ENCODE results near the gene FHIT. TPM values are rescaled to one million over a fixed set of nuclear protein-coding genes. Genes with fewer than 3 reads are reported as not detected.
A peak's percentile ranks its signal among the peaks of the same experiment; 100 is the strongest.

Gene FHIT
- total and polyA plus RNA-seq, 4 donors, result 2.6 to 21.3 (median 8.7) TPM

DNA sequence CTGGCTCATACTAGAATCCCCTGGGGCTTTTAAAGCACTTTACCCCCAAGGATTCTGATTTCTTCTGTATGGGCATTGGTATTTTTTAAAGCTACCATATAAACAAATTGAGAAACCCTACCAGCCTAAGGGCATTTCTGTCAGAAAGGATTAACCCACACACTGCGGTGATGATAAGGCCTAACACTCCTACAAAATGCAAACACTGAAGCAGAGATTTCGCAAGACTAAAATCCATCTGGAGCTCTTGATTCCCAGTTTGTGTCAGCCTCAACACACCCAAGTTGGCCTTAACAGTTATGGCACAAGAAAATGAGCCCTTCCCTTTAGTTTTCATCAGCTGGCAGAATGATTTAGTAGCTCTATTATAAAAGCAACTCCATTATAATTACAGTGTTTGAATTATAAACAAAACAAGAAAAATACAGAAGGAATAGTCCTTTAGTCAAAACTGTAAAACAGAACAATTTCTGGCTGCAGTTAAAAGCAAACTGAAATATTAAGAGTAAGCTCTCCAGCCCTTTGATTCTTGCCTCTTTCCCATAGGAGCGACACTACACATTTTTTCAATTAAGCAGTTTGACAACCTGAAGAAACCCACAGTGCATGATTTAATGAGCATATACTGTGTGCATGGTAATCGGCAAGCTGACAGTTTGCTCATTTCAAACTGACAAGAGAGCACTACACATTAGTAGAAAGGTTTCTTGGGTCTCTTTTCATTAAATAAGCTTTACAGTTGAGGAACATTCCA lies 441.2 kb downstream of the FHIT start:
- Histone ChIP-seq H3K9me3 (ENCODE audit: control insufficient read depth in 4 of 4, insufficient read depth in 3 of 4, low read length in 3 of 4) (no peaks in the 10 kb centered on the region), H3K36me3 (ENCODE audit: control insufficient read depth in 4 of 4, insufficient read depth in 4 of 4, low read length in 4 of 4) (no peaks in the 10 kb centered on the region), H3K27ac (ENCODE audit: low read depth in 1 of 2, low read length in 1 of 2) (no peak overlapping the region), H3K9ac (ENCODE audit: insufficient read depth in 1 of 2, low read length in 2 of 2) (no peak overlapping the region), H3K27me3 (ENCODE audit: control insufficient read depth in 3 of 3, insufficient read depth in 3 of 3, low read length in 2 of 3) (no peaks in the 10 kb centered on the region), H3K4me1 (ENCODE audit: control insufficient read depth in 5 of 5, insufficient read depth in 5 of 5, low read length in 5 of 5) (peaks cover 0 to 5% (median 3%) of the 10 kb centered on the region in 5 donors), H3K4me3 (no peak overlapping the region)
- DNase-seq, result peak in 2 of 3 donors; percentile 42 to 62
- TF ChIP-seq, protein P1, sequence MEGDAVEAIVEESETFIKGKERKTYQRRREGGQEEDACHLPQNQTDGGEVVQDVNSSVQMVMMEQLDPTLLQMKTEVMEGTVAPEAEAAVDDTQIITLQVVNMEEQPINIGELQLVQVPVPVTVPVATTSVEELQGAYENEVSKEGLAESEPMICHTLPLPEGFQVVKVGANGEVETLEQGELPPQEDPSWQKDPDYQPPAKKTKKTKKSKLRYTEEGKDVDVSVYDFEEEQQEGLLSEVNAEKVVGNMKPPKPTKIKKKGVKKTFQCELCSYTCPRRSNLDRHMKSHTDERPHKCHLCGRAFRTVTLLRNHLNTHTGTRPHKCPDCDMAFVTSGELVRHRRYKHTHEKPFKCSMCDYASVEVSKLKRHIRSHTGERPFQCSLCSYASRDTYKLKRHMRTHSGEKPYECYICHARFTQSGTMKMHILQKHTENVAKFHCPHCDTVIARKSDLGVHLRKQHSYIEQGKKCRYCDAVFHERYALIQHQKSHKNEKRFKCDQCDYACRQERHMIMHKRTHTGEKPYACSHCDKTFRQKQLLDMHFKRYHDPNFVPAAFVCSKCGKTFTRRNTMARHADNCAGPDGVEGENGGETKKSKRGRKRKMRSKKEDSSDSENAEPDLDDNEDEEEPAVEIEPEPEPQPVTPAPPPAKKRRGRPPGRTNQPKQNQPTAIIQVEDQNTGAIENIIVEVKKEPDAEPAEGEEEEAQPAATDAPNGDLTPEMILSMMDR (IDR thresholded peaks at IDR 0.05; ENCODE audit: control extremely low read depth, extremely low read depth), result no peak
- WGBS, 2 donors, result 70 to 89% methylated on average over 4 of the region's 4 CpGs
- ATAC-seq (ENCODE audit: insufficient read depth, low FRiP score), result no peak

DNA sequence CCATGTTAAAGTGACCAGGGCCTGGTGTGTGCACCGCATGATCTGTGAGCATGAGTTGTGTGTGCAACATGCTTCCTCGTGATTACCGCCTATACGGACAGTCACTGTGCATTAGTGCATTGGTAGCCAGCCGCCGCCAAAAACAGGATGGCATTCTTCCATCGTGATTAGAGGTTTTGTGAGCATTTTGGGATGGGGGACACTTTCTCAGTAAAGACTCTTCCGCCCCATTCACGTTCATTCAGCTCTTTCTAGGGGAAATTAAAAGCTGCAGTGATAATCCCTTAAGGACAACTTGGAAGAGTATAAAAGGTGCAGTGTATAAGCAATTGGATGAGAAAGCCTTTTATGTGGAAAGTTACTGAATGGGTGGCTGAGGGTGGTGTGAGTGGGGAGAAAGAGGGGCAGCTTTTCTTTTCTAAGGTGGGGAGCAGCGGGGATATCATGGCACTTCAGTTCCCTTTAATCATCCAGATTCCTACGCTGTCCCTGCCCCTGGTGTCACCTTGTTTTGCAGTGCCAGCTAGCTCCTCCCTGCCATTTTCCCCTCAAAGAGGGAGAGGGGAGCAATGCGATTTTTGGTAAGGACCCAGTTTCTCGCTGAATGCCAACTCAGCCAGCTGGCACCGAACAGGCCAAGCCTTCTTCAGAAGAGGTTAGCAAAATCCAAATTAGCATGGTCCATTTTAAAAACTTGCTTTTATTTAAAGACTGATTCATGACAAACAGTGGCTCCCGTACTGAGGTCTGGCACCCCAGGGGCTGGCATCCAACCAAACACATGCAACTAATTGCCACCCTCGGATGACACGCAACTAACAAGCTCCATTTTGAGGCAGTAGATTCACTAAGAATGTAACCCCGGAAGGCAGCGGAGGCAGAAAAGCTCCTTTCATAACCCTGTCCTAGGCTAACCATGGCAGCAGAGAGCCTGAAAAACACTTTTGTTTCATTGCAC lies 447.8 kb downstream of the FHIT start:
- no peaks in the 10 kb centered on the region for H3K36me3 ChIP-seq (ENCODE audit: control insufficient read depth in 4 of 4, insufficient read depth in 4 of 4, low read length in 4 of 4)
- H3K9ac ChIP-seq (ENCODE audit: insufficient read depth in 1 of 2, low read length in 2 of 2), result no peak overlapping the region
- no peak overlapping the region for H3K4me3 ChIP-seq
- ATAC-seq (ENCODE audit: insufficient read depth, low FRiP score) (no peak), DNase-seq (no peak)
- no peak overlapping the region for H3K27ac ChIP-seq (ENCODE audit: low read depth in 1 of 2, low read length in 1 of 2)
- no peaks in the 10 kb centered on the region for H3K9me3 ChIP-seq (ENCODE audit: control insufficient read depth in 4 of 4, insufficient read depth in 3 of 4, low read length in 3 of 4)
- TF ChIP-seq, protein P1 (IDR thresholded peaks at IDR 0.05; ENCODE audit: control extremely low read depth, extremely low read depth), result no peak
- H3K4me1 ChIP-seq (ENCODE audit: control insufficient read depth in 5 of 5, insufficient read depth in 5 of 5, low read length in 5 of 5), result peaks cover 0 to 1% (median 0%) of the 10 kb centered on the region in 5 donors
- WGBS, 2 donors, result 94 to 95% methylated on average over 19 of the region's 19 CpGs
- H3K27me3 ChIP-seq (ENCODE audit: control insufficient read depth in 3 of 3, insufficient read depth in 3 of 3, low read length in 2 of 3), result no peaks in the 10 kb centered on the region

DNA sequence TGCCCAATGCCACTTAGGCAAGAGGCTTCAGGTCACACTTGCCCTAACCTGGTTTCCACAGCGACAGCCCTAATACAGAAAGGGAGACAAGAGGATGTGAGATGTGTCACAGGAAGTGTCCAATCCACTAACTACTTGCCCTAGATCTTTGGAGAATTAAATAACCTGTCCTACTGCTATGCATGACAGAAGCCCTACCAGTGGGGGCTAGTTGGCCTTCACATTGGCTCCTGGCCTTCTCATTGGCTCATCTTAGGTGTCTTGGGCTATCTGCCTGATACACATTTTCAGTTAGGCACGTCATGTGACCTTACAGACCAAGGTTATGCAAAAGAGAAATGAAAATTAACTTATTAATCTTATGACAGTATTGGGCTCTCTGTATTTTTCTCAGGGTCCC lies 449.9 kb downstream of the FHIT start:
- Histone ChIP-seq H3K4me3 (no peak overlapping the region), H3K27ac (ENCODE audit: low read depth in 1 of 2, low read length in 1 of 2) (no peak overlapping the region), H3K36me3 (ENCODE audit: control insufficient read depth in 4 of 4, insufficient read depth in 4 of 4, low read length in 4 of 4) (no peaks in the 10 kb centered on the region), H3K9me3 (ENCODE audit: control insufficient read depth in 4 of 4, insufficient read depth in 3 of 4, low read length in 3 of 4) (no peaks in the 10 kb centered on the region), H3K9ac (ENCODE audit: insufficient read depth in 1 of 2, low read length in 2 of 2) (no peak overlapping the region), H3K4me1 (ENCODE audit: control insufficient read depth in 5 of 5, insufficient read depth in 5 of 5, low read length in 5 of 5) (no peaks in the 10 kb centered on the region), H3K27me3 (ENCODE audit: control insufficient read depth in 3 of 3, insufficient read depth in 3 of 3, low read length in 2 of 3) (no peaks in the 10 kb centered on the region)
- 95 to 98% methylated on average over 2 of the region's 2 CpGs for WGBS, 2 donors
- DNase-seq, result no peak
- TF ChIP-seq, protein P1 (IDR thresholded peaks at IDR 0.05; ENCODE audit: control extremely low read depth, extremely low read depth), result no peak
- ATAC-seq (ENCODE audit: insufficient read depth, low FRiP score), result no peak

Data from lung (tissue), 12 donors.